Stimulated activated CD4-positive, alpha-beta T cell treated with anti-CD3 and anti-CD28 coated beads, Interleukin-4, amount 100 ng/mL, for 1 hour (primary cell): Measurements from ENCODE around the gene KCTD16.

Experiments
- DNase-seq: peaks from one replicate; pipeline ENCODE4 v3.0.0-alpha.2; 2020

KCTD16 gene

DNA sequence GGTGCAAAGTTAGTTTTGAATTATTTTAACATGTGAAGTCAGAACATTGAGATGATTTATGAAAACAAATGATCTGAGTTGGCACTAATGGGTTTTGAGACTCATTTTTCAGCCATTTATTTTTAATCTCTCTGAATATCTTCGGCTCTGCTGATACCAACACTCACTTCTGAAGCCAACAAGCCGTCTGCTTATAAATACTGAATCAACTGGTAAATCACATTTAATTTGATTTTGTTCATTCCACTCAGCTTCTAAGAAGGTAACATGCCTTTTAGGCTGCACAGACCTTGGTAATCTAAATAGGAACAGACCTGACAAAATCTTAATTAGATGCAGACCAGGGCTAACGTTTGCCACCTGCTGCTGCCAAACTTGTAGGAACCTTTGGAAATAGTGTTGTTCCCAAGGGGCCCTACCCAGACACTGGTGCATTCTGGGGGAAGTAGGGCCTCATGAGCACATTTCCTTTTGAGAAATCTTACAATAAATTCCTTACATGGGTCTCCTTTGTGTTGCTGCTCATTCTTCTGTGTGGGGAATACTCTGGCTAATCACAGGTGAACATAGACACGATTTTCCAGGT is 182.2 kb downstream of the KCTD16 start:
- DNase-seq, result no peak

DNA sequence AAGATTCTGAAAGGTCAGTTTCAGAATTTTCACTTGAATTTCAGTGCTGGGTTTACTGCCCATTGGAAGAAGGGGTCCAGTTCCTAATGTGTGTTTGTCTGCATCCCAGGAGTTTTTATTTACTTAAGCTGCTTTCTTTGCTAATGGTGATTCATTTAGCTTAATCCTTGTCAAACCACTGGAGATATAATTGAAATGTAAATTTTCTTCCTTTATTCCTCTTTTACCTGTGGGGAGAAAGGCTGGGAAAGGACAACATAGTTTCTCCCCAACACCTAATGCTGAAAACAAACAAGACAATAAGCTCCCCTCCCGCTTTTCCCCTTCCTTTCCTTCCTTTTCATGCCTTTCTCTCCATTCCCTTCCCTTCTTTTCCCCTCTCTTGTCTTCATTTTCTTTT is 185.8 kb downstream of the KCTD16 start:
- DNase-seq, result no peak

DNA sequence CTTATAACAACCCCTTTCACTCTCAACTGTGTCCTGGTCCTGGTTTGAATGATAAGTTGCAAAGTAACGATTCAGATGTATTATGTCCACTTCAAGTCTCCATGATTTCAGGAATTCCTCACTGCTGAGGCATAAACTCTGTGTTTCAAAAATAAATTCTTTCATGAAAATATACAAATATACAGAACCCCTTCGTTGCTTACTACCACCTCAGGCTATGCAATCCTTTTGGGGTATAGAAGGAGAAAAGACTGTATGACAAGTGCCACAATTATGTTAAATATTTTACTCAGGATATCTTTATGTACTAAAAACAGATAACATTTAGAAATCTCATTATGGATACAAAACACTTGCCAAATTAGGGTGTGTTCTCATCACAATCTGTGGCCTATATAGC is 190.7 kb downstream of the KCTD16 start:
- DNase-seq, result no peak

DNA sequence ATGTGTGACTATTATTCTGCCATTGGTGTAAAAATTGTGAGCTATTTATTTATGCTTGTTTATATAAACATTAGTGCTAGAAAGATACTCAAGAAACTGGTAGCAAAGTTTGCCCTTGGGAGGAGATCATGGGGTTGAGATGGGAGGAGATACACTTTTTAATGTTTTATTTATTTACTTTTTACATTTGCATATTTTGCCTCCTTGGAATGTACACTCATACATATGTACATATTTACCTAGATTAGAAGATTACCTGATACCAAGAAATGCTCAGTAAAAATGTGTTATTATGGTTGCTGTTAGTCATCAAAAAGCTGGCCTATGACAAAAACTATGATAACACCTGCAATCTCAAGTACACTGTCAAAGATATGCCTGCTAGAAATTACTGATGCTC is 195.2 kb downstream of the KCTD16 start:
- DNase-seq, result no peak

DNA sequence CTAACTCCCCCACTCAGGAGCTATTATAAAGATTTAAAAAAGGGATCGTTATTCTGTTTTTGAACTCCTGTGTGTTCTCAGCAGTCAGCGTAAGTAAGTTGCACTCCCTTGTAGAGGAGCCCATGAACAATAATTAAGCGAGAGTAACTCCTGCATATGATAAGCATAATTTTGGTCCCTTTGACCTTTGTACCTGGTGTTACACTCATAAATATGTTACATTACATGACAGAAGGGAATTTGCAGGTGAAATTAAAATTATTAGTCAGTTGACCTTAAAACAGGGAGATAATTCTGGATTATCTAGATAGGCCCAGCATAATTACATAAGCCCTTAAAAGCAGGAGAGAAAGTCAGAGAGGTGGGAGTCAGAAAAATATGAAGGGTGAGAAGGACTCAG is 197.3 kb downstream of the KCTD16 start:
- DNase-seq, result no peak

DNA sequence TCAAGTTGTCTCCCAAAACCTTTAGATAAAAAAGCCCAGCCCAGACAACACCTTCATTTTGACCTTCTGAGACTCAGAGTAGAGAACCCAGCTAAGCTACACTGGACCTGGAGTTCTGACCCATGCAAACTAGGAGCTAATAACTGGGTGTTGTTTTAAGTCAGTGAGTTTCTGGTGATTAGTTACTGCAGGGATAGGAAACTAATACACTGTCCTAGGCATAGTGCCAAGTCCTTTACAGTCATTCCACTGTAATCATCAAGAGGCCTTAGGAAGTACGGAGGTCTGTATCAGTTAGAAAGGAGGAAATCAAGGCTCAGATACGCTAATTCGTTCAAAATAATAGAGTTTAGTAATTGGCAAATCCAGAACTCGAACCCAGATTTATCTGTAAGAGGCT is 197.9 kb downstream of the KCTD16 start:
- no peak for DNase-seq

DNA sequence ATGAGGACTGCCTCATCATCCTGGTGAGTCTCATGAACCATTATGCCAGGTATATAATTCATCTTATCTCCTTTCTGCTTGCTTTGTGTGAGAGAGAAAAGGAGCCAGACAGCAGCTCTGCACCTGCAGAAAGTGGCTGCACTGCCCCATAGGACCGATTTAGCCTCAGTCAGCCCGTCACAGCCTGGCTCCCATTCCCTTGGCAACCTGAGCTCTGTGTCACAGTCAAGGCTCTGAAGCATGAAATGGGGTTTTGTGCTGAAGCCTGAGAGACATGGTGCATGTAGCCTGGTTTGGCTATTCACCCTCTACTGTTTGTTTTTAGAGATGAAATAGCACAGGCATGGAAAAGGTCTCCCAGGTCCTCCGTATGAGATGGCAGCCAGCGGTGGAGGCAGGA is 198.3 kb downstream of the KCTD16 start:
- no peak for DNase-seq

DNA sequence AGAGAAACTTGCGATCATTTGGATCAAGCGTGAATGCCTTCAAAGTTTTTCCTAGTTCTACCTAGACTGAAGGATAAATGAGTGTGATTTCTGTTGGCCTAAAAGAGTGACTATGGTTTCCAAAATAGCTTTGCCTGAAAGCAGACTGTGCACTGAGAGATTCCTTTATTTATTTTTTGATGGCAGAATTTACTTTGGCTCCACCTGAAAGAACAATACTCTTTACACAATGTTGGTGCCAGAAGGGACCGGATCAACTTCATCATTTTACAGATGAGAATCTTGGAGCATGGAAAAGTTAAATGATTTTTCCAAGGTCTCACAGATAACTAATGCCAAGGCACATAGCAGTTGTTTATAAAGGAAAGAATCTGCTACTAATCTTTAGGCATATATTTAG is 199.6 kb downstream of the KCTD16 start:
- no peak for DNase-seq

DNA sequence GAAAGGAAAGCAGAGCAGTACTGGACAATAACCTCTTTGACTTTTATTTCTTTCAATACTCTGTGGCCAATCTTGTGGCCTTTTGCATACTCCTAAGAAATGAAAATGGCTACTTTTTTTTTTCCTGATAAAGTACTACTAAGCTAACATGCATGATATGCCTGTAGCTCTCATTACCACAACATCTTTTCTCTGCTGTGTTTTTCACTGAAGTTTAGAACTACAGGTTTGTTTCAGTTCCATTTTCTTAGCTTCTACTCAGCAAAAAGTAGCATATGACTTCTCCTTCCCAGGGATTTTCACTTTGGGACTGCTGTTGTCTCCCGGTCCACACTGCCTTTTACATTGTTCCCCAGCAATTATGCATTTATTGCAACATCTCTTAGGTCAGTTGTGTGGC is 204.0 kb downstream of the KCTD16 start:
- DNase-seq, result no peak

DNA sequence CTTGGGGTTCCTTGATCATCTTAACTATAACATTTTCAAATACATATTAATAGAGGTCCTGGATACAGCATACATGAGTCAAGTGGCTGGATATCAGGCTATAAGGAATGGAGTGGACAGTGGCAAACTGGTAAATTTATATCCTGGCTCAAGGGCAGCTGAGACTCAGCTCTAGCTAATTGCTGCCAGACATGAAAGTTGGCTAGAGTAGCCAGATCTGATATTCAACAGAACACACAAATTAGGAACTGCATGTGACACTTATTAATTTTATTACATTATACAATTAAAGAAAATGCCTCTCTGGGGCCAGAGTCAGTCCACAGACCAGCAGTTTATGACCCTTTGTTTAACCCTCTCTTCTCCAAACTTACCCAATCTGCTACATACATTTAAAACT is 206.5 kb downstream of the KCTD16 start:
- DNase-seq, result no peak

DNA sequence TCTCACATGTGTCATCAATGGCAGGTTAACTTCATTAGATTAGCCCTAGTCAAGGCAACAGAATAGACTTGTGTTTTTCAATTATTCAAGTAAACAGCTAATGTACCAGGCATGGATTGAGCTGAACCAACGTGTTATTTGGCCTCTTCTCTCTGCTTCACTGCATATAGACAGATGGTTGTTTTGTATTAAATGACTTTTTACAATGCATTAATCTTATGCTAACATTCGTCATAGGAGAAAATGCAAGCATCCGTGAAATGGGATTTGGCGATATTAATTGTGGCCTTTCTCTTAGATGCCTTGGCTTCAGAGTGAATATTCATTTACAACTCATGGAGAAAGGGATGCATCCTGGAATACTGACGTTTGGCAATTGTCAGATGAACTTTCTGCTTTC is 208.0 kb downstream of the KCTD16 start:
- no peak for DNase-seq

DNA sequence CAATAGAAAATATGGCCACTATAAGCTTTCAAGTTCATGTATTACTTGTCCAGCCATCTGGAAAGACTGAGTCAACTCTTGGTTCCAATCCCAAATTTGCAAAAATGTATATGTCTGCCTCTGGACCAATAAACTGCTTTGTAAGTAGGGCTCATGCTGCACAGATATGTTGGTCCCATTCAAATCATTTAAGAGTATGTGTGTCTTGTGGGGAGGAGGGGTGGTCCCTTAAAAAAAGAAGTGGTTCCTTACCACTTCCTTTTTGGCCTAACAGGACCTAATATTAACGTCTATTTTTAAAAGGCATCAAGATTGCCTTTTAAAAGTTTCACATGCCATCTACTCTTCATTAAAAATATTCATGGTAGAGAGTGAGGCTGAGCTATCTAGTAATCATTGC is 214.9 kb downstream of the KCTD16 start:
- DNase-seq, result no peak

DNA sequence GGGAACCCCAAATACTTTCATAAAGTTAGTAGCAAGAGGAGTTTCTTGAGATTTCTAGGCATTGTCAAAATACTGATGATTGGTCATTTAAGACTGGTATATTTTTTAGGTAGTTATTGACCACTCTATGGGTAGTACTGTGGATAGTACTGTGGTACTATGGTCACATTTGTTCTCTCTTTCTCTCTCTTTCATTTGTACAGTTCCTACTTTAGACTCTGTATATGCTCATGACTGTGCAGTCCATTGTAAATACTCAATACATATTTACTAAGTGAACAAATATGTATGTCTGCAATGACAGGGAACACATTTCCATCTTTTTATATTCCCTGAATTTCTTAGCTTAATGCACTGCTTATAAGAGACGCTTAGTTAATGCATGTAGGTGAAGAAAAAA is 215.6 kb downstream of the KCTD16 start:
- no peak for DNase-seq

DNA sequence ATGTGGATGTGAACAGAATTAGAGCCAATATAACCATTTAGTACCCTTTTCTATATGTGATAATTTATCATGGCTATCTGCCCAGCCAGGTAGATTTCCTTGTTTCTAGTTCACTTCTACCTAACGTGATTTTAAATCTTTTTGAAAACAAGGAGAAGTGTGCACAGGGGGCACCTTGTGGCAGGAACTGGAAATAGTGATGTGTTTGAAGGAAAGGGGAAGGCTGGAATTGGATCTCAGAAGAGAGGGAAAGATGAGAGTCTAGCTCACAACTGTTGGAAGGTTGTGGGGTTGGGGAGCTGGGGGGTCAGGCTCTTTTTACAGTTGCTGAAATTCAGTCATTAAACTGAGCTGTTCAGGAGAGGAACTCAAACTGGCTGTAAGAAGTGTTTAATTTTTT is 219.5 kb downstream of the KCTD16 start:
- no peak for DNase-seq

DNA sequence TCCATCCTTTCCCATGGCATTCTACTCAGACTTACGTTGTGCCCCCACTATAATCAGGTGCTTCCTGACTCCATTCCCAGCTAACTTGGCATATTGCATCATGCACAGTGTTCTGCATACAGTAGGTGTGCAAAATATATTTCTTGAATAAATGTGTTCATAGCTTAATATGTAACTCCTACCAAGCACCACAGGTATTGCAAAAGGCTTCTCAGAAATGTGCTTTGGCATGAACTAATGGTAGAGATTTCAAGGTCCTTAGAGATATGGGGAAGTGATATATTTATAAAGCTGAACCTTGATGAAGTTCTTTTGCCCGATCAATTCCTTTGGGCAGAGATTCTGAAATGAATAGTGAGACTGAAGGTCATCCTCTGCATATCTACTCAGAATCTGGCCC is 220.4 kb downstream of the KCTD16 start:
- no peak for DNase-seq

DNA sequence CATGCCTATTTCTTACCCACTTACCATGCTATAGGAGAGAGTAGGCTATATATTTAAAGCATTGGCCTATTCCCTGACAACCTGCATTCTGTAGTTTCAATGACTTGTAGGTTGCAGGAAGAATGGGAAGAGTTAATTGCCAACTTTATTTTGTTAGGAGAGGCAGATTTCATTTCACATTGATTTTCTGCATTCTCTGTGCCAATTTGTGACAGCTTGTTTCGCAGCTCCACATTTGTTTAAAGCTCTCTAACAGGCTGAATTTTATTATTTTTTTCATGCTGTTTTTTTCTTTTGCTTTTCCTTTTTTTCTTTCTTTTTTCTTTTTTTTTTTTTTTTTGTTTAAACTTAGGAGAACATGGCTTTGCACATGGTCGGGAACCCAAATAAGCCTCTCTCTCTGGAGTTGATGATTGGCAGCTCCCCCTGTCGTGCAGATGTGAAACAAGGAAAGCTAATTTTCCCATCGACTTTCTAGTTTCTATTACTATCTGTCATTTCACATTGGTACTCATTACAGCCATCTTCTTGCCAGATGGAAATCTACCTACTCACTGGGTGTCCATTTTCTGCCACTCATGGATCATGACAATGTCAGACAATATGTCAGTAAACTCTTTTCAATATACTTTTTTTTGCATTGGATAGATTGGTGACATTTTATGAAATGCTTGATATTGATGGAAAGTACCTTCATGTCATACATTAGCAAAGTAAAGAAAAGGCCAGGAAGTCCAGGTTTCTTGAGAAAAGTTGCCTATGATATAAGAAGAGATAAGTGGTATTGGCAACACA is 223.2 kb downstream of the KCTD16 start:
- no peak for DNase-seq

DNA sequence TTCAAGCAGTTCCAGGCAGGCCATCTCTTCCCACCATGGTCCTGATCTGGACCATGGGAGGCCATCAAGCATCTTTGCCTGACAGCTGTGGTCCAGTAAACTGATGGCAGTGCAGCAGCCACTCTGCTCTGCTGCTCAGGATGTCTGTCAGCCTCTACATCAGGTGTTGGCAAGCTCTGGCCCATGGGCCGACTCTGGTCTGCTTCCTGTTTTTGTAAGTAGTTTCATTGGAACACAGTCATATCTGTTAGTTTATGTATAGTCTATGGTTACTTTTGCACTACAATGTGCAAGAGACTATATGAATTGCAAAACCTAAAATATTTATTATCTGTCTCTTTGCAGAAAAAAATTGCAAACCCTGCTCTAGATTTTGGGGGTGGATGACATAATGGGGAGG is 225.0 kb downstream of the KCTD16 start:
- no peak for DNase-seq

DNA sequence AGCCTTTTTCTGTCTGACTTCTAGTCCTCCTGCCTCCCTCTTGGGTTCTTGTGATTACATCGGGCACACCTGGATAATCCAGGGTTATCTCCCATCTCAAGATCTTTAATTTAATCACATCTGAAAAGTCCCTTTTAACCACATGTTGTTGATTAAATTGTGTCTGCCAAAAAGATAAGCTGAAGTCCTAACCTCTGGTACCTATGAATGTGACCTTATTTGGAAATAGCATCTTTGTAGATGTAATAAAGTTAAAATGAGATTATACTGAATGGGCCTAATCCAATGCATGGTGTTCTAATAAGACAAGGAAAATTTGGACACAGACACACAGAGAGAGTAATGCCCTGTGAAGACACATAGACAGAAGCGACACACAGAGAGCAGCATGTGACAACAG is 232.4 kb downstream of the KCTD16 start:
- DNase-seq, result no peak

DNA sequence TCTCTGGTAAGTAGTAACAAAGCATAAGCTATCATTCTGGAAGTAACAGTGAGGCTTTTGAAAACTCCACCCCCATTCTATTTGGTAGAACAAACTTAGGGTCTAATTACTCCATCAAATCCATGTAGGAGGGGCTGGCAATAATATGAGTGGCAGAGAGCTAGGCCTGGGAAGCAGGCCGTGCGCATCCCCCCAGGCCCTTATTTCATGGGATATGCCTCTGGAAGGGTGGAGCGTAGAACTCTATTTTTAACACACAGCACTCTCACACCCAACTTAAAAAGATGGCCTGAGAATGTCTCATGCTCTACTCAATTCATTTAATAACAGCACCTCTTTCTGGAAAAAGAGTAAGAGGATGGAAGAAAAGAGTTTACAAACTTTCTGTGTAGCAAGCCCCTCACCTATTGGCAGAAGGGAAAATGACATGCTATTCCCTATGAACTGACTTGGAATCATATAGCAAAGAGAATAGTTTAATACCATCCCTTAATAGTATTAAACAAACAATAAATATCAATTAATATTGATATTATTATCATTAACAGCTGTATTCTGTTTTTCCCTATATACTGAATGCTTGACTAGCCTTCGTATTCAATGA is 233.2 kb downstream of the KCTD16 start:
- DNase-seq, result no peak

DNA sequence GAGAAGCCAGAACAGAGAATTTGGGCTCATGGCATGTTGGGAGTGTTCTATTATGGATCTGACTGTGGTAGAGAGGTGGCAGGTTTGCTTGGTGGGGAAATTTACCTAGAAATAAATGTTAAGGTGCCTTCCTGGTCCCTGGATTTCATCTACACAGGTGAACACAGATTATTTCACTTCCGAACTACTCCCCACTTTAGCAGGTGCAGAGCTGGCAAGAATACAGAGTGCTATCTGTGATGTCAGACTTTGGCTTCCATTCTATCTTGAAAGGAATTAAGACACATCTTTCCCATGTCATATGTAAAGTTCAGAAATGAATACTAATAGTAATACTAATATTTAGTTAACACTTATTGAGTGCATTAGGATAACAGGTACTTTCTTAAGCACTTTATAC is 234.0 kb downstream of the KCTD16 start:
- DNase-seq, result no peak

DNA sequence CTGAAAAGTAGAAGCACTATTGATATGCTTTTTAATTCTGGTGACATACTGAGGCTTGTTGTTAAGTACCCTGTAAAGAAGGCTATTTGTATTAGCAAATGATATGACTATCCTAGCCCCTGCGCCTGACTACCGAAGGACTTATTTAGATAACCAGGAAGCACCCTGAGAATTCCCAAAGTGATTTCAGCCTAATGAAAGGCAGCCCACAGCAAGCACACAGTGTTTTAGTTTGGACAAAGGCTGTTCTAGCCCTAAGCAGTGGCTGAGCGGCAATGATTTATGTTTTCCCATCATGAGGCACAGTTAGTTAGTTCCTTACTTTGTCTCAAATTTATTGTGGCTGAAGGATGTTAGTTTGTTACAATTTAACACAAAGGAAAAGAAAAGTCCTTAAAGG is 235.3 kb downstream of the KCTD16 start:
- DNase-seq, result no peak

DNA sequence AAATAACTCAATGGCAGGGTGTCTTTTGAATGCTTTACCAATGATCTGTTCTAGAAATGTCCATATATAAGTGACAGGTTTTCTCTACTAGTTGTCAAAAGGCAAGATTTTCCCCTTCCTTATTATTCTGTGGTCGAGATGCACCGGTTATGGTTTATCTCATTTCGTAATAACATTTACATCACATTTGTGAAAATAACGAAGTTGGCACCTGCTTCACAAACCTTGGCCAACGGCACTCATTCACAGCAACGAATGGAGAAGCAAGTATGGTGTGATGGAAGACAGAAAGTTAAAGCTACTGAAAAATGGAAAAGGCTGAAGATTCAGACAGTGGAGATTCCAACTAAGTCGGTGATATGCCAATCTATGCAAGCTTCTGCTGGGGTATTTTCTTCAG is 235.8 kb downstream of the KCTD16 start:
- DNase-seq, result no peak

DNA sequence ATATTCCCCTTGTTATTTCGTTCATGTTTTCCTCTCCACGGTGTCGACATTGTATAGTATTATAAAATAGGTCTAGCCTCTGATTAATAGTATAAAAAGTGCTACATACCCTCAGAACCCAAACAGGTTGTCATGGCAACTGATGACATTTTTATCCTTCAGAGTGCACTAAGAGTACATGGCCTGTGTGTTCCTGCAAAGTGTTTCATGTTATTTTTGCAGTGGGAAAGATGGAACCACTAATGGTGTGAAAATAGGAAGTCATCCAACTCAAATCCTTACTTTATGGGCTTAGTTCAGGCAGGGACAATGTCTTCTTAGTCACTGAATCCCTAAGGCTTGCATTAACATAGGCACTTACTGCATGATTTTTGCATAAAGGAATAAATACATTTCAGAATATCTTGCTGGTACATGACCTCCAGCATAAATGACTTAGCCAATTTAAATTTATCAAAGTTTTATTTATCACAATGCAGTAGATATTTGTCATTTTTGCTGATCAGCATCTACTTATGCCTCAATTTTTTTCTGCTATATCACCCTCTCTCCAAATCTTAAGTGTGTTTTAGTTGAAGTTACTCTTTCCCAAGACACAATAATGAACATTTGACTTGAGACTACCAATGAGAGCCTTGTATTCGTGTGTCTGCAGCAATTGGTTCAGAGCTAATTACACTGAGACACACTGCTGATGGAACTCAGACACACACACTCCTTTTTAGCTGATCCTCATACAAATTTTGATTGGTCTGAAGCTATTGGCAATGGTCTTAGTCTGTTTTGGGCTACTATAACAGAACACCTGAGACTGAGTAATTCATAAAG is 243.7 kb downstream of the KCTD16 start:
- DNase-seq, result no peak

DNA sequence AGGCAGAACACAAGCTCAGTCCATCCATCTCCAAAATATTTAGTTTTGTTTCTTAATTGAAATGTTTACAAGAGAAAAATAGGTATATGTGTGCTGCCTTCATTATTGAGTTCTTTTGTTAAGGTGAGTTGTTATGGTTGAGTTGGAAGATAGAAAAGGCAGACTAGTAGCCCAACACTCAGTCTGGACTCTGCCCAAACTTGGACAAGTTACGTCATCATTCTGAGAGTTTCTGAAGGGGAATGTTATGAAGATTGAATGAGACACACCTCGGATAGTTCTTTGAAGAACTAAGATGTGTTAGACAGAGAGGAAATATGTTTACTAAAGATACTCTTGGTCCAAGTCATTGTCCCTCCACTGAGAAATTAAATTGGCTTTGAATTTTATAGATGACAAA is 245.5 kb downstream of the KCTD16 start:
- DNase-seq, result no peak
